ENCODE results near the gene ICA1.

ICA1 gene

GRCh38 chr7:8161364-8161828 is 100.6 kb downstream of the ICA1 start:
- no peak for DNase-seq (ENCODE audit: low read depth in 4 of 4, low spot score in 1 of 4)

- no peak for DNase-seq (ENCODE audit: low read depth in 4 of 4, low spot score in 1 of 4)
These were observed 101.1 kb downstream of the ICA1 start for GRCh38 chr7:8160779-8161345.

- DNase-seq (ENCODE audit: low read depth in 4 of 4, low spot score in 1 of 4) = no peak
These were observed 101.7 kb downstream of the ICA1 start for GRCh38 chr7:8160250-8160649.

GRCh38 chr7:8159595-8159994 is 102.4 kb downstream of the ICA1 start:
- no peak for DNase-seq (ENCODE audit: low read depth in 4 of 4, low spot score in 1 of 4)

GRCh38 chr7:8157296-8157695 is 104.7 kb downstream of the ICA1 start:
- DNase-seq (ENCODE audit: low read depth in 4 of 4, low spot score in 1 of 4) = no peak

GRCh38 chr7:8155836-8156235 is 106.1 kb downstream of the ICA1 start:
- no peak for DNase-seq (ENCODE audit: low read depth in 4 of 4, low spot score in 1 of 4)

GRCh38 chr7:8154272-8154671 is 107.7 kb downstream of the ICA1 start:
- DNase-seq (ENCODE audit: low read depth in 4 of 4, low spot score in 1 of 4) = no peak

- DNase-seq (ENCODE audit: low read depth in 4 of 4, low spot score in 1 of 4) = no peak
These were observed 109.3 kb downstream of the ICA1 start for GRCh38 chr7:8152489-8153192.

- DNase-seq (ENCODE audit: low read depth in 4 of 4, low spot score in 1 of 4) = no peak
These were observed 110.7 kb downstream of the ICA1 start for GRCh38 chr7:8151161-8151725.

GRCh38 chr7:8149222-8149621 is 112.7 kb downstream of the ICA1 start:
- DNase-seq (ENCODE audit: low read depth in 4 of 4, low spot score in 1 of 4) = no peak

GRCh38 chr7:8147760-8148463 is 114.1 kb downstream of the ICA1 start:
- no peak for DNase-seq (ENCODE audit: low read depth in 4 of 4, low spot score in 1 of 4)

GRCh38 chr7:8146788-8147413 is 115.1 kb downstream of the ICA1 start:
- DNase-seq (ENCODE audit: low read depth in 4 of 4, low spot score in 1 of 4) = no peak

GRCh38 chr7:8146106-8146787 is 115.7 kb downstream of the ICA1 start:
- DNase-seq (ENCODE audit: low read depth in 4 of 4, low spot score in 1 of 4) = no peak

- no peak for DNase-seq (ENCODE audit: low read depth in 4 of 4, low spot score in 1 of 4)
These were observed 117.1 kb downstream of the ICA1 start for GRCh38 chr7:8144856-8145255.

- DNase-seq (ENCODE audit: low read depth in 4 of 4, low spot score in 1 of 4) = no peak
These were observed 118.7 kb downstream of the ICA1 start for GRCh38 chr7:8143151-8143874.

- DNase-seq (ENCODE audit: low read depth in 4 of 4, low spot score in 1 of 4) = no peak
These were observed 119.5 kb downstream of the ICA1 start for GRCh38 chr7:8142477-8142876.

GRCh38 chr7:8141070-8141469 is 120.9 kb downstream of the ICA1 start:
- no peak for DNase-seq (ENCODE audit: low read depth in 4 of 4, low spot score in 1 of 4)

GRCh38 chr7:8136051-8136730 is 125.8 kb downstream of the ICA1 start:
- DNase-seq (ENCODE audit: low read depth in 4 of 4, low spot score in 1 of 4) = no peak

- DNase-seq (ENCODE audit: low read depth in 4 of 4, low spot score in 1 of 4) = no peak
These were observed 126.5 kb downstream of the ICA1 start for GRCh38 chr7:8135417-8135816.

All from stimulated activated CD4-positive, alpha-beta T cell treated with anti-CD3 and anti-CD28 coated beads, Interleukin-1b, Interleukin-23, amount 100 ng/mL, for 24 hours (primary cell).